CD1c-positive myeloid dendritic cell (primary cell): ENCODE results near the gene NFATC1.

Experiments used
- DNase-seq: peaks from one replicate; pipeline ENCODE4 v3.0.0-alpha.2; 2016; ENCODE audit errors: extremely low spot score

Gene NFATC1

DNA sequence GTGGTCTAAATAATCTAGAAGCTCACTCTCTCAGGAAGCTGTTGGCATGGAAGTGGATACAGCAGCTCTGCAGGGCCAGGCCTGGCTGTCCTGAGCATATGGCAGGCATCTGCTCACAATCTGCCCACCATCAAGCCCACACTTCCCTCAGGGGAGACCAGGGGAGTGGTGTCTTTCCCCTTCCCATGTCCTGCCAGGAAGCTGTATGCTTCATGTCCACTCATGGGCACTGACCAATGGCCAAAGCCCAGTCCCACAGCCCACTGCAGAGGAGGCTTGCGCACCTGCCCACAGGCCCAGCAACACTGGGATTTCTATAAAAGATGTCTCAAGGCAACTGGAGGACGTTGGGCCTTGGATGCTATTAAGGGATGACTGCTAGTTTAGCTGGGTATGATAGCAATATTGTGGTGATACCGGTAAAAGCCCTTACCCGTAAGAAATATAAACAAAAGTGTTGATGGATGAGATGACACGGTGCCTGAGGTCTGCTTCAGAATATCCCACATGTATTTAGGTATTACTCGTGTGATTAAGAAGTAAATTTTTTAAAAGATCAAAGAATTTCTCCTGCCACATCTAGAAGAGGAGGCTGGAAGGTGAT, 177.2 kb downstream of the NFATC1 start:
- DNase-seq: no peak

- no peak for DNase-seq
These were observed 178.3 kb downstream of the NFATC1 start for GRCh38 chr18:79573921-79574491.

DNA sequence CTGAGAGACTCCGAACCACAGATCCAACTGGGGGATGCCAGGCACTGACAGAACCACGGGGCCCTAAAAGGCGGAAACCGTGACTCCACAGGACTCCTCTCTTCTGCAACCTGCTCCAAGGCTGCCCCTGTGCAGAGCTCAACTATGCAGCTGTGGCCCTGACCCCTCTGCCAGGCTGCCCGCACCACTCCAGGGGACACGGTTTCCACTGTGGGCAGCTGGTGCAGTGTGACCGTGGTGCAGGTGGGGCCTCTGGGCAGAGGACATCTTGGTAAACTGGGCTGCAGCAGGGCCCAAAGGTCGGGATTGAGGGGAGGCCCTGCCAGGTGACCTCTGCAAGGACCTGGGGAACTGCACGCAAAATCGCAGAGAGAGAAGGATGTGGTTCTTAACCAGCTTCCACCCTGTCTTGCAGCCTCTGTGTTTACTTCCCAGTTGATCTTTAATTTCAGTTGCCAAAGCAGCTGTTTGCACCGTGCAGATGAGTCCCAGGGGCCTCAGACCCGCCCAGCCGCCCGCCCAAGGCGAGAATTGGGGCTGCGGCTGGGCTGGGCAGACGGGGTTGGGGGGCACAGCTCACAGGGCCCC, 179.3 kb downstream of the NFATC1 start:
- no peak for DNase-seq

- DNase-seq: no peak
These were observed 180.4 kb downstream of the NFATC1 start for GRCh38 chr18:79575891-79576685.

DNA sequence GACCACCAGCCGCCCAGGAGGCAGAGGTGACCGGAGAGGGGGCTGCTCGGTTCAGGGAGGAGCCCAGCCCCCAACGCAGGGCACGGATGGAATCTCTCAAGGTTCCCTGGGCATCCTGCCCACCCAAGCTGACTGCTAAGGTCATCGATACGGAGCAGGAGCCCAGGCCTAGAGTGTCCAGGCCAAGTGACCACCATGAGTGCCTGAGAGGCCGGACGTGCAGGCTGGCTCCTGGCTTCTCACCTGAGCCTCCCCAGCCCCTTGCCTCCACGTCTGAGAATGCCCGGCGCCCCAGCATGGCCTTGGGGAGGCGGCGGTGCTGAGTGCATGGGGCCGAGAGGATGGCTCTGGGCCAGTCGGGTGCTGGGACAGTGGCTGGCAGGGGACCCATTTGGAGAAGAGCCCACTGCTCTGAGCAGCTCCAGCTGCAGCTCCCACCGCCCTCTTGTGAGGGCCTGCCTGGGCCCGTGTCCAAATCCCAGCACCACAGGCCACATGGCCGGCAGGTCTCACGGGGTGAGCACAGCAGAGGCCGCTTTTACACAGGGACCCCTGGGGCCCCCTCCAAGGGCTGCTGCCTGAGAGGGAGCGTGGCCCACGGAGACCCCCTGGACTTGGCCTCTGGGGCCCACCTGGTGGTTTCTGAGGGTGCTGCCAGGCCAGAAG, 181.1 kb downstream of the NFATC1 start:
- no peak for DNase-seq

DNA sequence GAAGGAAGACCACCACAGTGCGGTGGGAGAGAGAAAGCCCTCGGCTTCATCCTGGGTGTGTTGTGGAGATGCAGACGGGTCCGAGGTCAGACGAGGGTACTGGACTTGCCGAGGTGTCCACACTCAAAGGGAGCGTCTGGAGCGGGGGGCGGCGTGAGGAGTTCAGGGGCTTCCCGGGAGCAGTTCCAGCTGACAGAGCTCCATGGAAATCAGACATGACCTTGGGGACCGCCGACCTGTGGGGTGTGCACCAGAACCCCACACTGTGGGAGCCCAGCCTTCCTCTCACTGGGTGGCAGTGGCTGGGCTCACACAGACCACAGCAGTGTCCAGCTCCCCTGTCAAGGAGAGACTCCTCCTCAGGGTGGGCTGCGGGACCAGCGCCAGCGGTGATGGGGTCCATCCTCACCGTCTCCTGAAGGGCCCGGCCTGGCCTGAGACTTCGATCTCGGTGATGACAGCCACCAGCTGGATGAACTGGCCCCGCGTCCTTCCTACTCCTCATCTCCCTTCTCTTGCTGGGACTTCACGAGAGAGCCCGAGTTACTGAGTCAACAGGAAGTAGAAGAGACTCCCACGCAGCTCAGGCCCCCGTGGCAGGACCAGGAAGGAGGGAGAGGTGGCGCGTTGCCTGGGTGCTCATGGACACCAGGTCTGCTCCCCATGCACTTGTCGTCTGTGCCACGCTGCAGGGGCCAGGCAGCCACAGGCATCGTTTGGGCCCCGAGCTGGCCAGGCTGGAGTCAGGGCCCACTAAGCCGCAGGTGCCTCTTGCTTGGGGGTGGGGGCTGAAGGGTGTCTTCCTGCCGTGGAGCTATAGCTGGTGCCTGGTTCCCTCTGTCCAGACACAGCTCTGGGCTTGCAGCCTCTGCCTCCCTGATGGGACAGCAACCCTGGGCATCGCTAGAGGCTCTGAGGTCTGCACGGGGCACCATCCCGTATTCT, 182.0 kb downstream of the NFATC1 start:
- DNase-seq: peak; percentile 70

GRCh38 chr18:79578396-79579260, 182.9 kb downstream of the NFATC1 start:
- DNase-seq: no peak
